CD4-positive, alpha-beta T cell treated with Interleukin-15 for 1 hour (primary cell): Measurements from ENCODE around the gene ZNF132.
"Not testable (repeated sequence)": the region's sequence is repeated elsewhere in the genome, so short reads cannot be mapped to it uniquely, and the experiment has no call there.

Source experiments
- DNase-seq: peaks from one replicate; pipeline ENCODE4 v3.0.0-alpha.2; 2020

The ZNF132 gene

DNA sequence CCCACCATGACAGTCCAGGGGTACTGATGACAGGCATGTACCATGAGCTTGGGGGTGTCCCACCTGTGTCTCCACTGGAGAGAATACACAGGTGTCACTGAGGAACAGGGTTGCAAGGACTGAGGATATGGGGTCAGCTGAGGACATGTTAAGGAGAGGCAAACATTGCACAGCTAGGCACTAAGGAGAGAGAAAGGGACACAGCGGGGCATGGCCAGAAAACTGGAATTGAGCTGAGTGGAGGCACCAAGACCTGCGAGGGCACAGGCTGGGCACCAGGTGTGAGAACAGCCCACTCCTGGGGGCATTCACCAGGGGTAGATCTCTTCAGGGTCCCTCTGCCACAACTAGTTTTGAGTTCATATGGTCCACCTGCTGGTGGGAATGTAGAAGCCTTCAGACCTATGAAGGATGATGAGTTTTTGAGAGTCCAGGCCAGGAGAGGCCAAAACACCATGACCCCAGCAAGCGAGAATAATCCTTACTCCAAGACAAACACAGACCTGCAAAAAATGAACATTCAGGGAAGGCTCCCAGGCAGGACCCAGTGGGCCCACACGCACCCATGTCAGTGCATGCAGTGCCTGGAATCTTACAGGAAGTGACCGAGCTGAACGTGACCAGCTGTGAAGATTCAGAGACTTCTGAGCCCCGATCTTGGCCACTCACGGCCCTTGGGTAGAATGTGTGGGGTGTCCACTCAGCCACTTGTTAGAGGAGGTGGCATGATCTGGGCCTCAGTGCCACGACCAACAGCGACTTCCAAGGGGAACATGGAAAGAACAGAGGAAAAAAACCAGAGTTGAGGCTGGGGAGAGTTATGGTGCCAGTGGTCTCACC lies 32.9 kb downstream of the ZNF132 start:
- DNase-seq: no peak

- DNase-seq: not testable (repeated sequence)
Observed at GRCh38 chr19:58403920-58404478, 36.0 kb downstream of the ZNF132 start.

- DNase-seq: no peak
Observed at GRCh38 chr19:58401840-58402421, 38.0 kb downstream of the ZNF132 start.

DNA sequence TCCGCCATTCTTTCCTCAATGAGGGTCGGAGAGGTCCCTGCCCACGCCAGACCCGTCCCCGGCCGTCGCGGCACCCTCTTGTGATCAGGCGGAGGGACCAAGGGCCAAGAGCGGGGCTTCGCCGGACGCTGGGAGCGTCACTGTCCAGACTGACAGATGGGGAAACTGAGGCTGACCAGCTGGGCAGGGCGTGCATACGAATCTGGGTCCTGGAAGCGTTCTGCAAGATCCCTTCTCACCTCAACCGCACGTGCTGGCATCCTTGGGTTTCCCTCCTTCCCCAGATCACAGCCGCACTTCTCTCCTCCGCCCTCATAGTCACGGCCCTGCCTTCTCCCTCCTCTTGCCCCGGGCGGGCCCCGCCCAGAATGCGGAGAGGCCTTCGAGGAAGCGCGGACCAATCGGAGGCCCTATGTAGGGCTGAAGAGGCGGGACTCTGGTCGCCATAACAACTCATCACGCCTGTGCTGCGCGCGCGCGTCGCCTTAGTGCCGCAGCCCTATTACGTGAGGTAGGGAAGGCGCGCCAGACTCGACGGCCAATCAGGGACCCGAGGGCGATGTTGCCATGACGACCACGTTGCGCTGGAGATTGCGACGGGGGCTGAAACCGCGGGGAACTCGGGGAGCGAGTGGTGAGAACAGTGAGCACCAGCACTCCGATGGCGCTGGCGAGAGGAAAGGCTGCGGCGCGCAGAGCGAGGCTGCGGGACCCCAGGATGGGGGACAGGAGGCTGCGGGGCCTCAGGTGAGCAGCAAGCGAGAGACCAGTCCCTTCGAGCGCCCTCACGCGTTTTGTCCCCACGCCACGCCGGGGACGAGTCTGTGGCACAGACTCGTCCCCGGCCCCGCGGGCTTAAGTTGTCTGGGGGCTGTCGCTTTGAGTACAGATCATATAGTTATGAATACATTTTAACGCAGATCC lies 38.8 kb downstream of the ZNF132 start:
- DNase-seq: peak; percentile 99

DNA sequence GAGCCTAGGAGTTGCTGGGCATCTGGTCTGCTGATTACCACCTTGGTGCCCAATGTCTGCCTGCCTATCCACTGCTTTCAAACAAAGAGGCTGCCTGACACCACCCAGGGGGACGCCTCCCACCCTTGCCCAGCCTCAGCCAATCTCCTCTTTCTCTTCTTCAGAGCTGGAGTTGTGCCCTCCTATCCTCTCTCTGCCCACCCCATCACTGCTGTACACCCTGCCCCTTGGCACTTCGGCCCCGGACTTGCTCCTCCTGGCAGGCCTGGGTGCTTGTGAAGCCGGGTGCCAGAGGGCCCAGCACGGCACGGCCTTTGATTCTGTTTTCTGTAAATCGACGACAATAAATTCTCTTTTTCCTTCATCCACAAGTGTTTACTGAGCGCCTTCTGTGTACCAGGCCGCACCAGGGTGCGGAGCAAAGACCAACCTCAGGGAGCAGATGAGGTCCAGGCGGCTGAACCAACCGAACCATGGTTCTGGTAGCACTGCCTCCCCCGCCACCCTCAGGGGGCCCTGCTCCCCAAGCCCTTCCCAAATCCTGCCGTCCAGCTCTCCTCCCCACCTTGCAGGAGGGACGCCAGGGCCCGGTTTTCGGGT lies 39.5 kb downstream of the ZNF132 start:
- DNase-seq: no peak

GRCh38 chr19:58399903-58400302 lies 40.0 kb downstream of the ZNF132 start:
- no peak for DNase-seq

- no peak for DNase-seq
Observed at GRCh38 chr19:58398545-58398944, 41.4 kb downstream of the ZNF132 start.

- DNase-seq: no peak
Observed at GRCh38 chr19:58398087-58398486, 41.9 kb downstream of the ZNF132 start.

DNA sequence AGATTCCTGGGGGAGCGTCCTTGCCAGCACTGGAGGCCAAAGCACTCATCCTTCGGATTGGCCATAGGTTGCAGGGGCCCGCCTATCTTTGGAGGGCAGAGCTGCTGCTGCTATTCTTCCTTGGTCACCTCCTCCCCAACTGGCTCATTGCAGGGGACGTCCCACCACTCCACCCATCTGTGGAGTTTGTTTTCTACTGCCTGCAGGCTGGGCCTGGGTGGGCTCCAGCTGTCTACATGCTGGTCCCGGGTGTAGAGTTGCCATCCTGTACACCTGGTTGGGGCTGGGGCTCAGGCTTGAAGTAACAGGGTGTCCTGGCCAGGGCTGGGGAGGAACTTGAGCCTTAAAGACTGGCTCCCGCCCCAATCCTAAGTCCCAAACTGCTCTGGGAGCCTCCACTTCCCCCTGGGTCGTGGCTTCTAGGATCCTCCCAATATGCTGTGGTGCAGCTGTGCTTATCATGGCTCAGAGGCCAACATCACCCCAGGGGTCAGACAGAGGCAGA lies 42.4 kb downstream of the ZNF132 start:
- no peak for DNase-seq

GRCh38 chr19:58396691-58397532 lies 43.0 kb downstream of the ZNF132 start:
- DNase-seq: no peak

GRCh38 chr19:58395979-58396627 lies 43.9 kb downstream of the ZNF132 start:
- DNase-seq: no peak

GRCh38 chr19:58395220-58395978 lies 44.6 kb downstream of the ZNF132 start, which contains the start of gene RNF225:
Gene RNF225 (plus strand): TSS chr19:58395656. CDS start chr19:58396090, 434 bp downstream.
- DNase-seq: no peak

DNA sequence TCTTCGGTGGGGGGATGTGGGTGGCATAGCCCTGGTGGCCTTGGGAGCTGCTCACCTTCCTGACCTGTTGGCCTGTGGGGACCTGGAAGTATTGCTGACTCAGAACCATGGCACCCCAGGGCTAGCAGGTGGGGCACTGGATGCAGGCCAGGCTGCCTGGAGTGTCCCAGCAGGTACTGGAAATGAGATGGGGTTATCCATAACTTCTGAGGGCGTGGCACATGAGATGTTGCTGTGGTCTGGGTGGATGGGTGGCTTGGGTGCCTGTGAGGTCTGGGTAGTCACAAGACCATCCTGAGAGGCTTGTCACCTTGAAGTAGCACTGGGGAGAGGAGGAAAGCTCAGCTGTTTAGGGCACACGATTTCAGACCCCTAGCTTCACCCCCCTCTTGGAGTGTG lies 45.1 kb downstream of the ZNF132 start:
- DNase-seq: no peak

DNA sequence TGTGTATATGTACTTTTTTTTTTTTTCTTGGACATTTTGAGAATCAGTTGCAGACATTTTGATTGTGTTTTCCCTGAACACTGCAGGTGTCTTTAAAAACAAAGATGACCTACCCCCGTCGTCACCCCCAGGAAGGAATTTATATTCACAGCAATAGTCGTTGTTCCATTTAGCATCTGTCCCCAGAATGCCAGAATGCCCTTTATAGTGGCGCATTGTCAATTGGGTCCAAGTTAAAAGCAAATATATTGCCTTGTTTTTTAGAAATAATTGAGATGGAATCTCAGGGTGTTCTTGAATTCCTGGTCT lies 46.3 kb downstream of the ZNF132 start:
- DNase-seq: no peak

DNA sequence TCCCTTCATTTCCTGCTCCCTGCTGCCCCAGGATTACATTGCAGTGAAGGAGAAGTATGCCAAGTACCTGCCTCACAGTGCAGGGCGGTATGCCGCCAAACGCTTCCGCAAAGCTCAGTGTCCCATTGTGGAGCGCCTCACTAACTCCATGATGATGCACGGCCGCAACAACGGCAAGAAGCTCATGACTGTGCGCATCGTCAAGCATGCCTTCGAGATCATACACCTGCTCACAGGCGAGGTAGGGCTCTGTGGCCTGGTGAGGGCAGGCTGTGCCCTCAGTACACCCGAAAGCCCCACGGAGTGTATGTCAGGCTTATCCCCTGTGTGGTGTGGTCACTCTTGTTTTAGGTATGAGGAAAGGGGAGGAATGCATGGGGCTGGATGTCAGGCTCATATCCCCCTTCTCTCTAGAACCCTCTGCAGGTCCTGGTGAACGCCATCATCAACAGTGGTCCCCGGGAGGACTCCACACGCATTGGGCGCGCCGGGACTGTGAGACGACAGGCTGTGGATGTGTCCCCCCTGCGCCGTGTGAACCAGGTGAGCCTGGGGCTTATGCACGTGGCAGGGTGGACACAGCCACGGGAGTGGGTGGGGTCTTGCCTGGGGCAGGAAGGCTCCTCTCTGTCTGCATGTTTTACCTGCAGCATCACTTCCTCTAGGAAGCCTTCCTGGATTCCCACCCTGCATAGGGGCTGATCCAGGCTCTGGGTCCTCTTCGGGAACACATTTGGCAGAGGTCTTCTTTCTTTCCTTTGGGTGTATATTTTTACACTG lies 46.8 kb downstream of the ZNF132 start:
- no peak for DNase-seq

DNA sequence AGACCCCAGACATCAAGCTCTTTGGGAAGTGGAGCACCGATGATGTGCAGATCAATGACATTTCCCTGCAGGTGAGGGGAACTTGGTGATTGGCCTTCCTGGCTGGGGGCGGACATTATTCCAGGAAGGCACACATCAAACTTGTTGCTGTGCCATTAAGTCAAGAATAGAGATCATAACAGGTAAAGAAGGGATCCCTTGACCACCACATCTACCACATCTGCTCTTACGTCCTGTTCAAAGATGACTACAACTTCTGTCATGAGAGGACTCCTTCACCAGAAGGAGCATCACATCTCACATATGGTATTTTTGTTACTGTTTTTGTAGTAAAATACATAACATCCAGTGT lies 51.8 kb downstream of the ZNF132 start:
- DNase-seq: no peak

- no peak for DNase-seq
Observed at GRCh38 chr19:58387338-58388174, 52.4 kb downstream of the ZNF132 start.

- DNase-seq: peak; percentile 99
Observed at GRCh38 chr19:58386576-58387337, 53.2 kb downstream of the ZNF132 start, which contains the start of gene RPS5. Gene RPS5 (plus strand): TSS chr19:58387269. CDS start chr19:58388138, 869 bp downstream.
